Body of pancreas (tissue), 4 donors: Measurements from ENCODE around the gene DOK5.

Experiments used
- POLR2A ChIP-seq, 3 donors: fragments of 450-650 bp; IDR thresholded peaks; one replicate each; pipeline ENCODE4 v1.6.1; 2016; ENCODE audit warnings: antibody characterized with exemption in 3 of 3, mild to moderate bottlenecking in 2 of 3
- TF ChIP-seq, protein P1 (sequence below), 7 experiments: fragments of 450-650 bp in 4 of 7; fragments of 200-600 bp in 3 of 7; sonication (generic) in 3 of 7; IDR thresholded peaks; one replicate each; pipeline ENCODE4 v1.5.1; 2016 to 2019; ENCODE audit warnings: antibody characterized with exemption in 7 of 7

DNA sequence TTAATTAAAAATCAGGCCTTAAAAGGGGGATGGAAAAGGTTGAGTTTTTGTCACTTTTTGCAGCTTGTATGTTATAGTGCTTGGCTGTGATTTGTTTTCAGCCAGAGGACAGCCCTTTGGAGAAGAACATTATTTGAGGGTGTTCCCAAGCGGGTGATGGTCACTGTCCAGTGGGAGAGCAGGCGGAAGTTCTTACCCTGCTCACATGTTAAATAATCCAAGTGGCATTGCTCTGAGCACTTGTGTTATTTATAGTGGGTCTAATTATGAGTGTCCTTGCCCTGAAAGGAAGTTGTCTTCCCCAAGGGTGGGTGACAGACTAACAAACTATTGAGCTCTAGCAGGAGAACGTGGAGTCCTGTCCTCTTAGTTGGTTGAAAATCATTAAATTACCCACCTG, 49.5 kb downstream of the DOK5 start:
- TF ChIP-seq, protein P1, sequence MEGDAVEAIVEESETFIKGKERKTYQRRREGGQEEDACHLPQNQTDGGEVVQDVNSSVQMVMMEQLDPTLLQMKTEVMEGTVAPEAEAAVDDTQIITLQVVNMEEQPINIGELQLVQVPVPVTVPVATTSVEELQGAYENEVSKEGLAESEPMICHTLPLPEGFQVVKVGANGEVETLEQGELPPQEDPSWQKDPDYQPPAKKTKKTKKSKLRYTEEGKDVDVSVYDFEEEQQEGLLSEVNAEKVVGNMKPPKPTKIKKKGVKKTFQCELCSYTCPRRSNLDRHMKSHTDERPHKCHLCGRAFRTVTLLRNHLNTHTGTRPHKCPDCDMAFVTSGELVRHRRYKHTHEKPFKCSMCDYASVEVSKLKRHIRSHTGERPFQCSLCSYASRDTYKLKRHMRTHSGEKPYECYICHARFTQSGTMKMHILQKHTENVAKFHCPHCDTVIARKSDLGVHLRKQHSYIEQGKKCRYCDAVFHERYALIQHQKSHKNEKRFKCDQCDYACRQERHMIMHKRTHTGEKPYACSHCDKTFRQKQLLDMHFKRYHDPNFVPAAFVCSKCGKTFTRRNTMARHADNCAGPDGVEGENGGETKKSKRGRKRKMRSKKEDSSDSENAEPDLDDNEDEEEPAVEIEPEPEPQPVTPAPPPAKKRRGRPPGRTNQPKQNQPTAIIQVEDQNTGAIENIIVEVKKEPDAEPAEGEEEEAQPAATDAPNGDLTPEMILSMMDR (IDR thresholded peaks at IDR 0.05): no peak
- TF ChIP-seq POLR2A (IDR thresholded peaks at IDR 0.05): no peak
